Activated naive CD4-positive, alpha-beta T cell treated with anti-CD3 and anti-CD28 coated beads, Interleukin-2, amount 50 U/mL, for 72 hours (primary cell): ENCODE data around the gene CNTRL. TPM values are rescaled to one million over a fixed set of nuclear protein-coding genes. Genes with fewer than 3 reads are reported as not detected.
"Not testable (repeated sequence)": the region's sequence is repeated elsewhere in the genome, so short reads cannot be mapped to it uniquely, and the experiment has no call there.

ENCODE experiments used
- ATAC-seq, 2 donors: fragments of 150-1000 bp; cut with Tn5 transposase; 2 replicates each; pipeline ENCODE4 v1.10.0; 2021; ENCODE audit warnings: mild to moderate bottlenecking in 2 of 2, moderate library complexity in 2 of 2
- DNase-seq, 2 donors: peaks; one replicate each; pipeline ENCODE4 v3.0.0; 2021 to 2022; ENCODE audit warnings: low spot score in 2 of 2
- H3K27ac Mint-ChIP-seq, 2 donors: one replicate each; pipeline ENCODE4 v1.8.0; 2022; ENCODE audit warnings: mild to moderate bottlenecking in 2 of 2, mixed read lengths in 2 of 2
- H3K36me3 Mint-ChIP-seq, 2 donors: one replicate each; pipeline ENCODE4 v1.8.0; 2022; ENCODE audit warnings: mixed read lengths in 2 of 2
- H3K9me3 Mint-ChIP-seq, 2 donors: one replicate each; pipeline ENCODE4 v1.8.0; 2022; ENCODE audit warnings: mixed read lengths in 2 of 2
- total RNA-seq, 2 donors: library from RNA; stranded (reverse); gene quantifications; one replicate each; pipeline ENCODE4 v1.2.3, GENCODE V29; 2022

The CNTRL gene, protein sequence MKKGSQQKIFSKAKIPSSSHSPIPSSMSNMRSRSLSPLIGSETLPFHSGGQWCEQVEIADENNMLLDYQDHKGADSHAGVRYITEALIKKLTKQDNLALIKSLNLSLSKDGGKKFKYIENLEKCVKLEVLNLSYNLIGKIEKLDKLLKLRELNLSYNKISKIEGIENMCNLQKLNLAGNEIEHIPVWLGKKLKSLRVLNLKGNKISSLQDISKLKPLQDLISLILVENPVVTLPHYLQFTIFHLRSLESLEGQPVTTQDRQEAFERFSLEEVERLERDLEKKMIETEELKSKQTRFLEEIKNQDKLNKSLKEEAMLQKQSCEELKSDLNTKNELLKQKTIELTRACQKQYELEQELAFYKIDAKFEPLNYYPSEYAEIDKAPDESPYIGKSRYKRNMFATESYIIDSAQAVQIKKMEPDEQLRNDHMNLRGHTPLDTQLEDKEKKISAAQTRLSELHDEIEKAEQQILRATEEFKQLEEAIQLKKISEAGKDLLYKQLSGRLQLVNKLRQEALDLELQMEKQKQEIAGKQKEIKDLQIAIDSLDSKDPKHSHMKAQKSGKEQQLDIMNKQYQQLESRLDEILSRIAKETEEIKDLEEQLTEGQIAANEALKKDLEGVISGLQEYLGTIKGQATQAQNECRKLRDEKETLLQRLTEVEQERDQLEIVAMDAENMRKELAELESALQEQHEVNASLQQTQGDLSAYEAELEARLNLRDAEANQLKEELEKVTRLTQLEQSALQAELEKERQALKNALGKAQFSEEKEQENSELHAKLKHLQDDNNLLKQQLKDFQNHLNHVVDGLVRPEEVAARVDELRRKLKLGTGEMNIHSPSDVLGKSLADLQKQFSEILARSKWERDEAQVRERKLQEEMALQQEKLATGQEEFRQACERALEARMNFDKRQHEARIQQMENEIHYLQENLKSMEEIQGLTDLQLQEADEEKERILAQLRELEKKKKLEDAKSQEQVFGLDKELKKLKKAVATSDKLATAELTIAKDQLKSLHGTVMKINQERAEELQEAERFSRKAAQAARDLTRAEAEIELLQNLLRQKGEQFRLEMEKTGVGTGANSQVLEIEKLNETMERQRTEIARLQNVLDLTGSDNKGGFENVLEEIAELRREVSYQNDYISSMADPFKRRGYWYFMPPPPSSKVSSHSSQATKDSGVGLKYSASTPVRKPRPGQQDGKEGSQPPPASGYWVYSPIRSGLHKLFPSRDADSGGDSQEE (N-terminal part only)
- 10 to 100 TPM; 68.5 to 88.1 TPM for total RNA-seq

DNA sequence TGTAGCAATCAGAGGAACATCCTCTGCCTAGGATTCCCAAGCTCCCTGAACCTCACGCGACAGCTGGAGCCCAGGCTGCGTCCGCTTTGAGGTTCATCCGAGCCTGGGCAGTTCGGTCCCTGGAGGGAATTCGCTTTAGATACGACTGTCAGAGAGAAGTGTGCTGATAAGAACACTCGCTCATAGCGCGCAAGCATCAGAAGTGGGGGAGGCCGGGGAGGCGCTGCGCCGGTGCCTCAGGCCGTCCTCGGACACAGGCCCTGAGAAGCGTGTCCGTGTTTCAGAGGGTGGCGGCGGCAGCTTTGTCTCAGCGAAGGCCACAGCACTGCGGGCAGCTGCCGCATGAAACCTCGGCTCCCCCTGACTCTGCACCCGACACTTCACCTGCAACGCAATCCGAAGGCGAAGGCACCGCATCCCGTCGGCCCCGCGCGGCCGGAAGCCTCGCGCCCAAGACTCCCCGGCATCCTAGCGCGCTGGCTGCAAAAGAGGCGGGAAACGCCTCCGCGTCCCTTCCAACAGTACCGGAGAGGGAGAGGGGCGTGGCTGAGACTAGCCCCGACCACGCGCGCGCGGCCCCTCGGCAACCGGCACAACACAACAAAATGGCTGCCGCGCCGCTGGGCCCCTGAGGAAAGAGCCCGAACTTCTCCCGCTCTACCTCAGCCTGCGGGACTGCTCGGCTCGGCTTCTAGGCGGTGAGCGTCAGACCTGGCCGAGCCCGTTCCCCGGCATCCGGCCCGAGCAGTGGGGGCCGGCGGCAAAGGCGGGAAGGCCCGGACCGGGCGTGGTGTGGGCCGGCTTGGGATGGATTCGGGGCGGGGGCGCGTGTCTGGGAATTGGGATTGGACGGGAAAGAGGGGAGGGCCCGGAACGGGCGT is at the start of gene CNTRL:
CNTRL (plus strand) TSS at position 586 of the 881 bp plus-strand sequence. CDS start 13,372 bp downstream, outside the sequence.
- Mint-ChIP-seq H3K9me3 (peaks cover 0 to 4% of the 10 kb centered on the region in 2 donors), H3K27ac (peak within 1 kb of the TSS; percentile 99), H3K36me3 (peaks cover 7 to 24% of the 10 kb centered on the region in 2 donors)
- DNase-seq: peak; percentile 92 to 94
- ATAC-seq: peak; percentile 88 to 95

DNA sequence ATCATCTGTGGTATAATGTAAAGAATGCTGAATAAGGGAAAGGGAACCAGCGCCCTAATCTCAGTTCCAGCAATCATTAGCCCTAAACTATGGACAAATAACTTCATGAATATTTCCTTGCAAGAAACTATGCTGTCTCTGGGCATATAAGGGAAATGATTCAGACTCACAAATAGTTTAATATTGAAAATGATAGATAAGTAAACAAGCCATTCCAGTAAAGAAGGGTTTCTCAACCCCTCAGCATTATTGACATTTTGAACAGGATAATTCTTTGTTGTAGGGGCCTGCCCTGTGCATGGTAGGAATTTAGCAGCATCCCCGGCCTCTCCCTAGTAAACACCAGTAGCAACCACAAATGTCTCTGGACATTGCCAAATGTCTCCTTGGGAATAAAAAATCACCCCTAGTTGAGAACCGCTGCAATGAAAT is 48.5 kb upstream of the CNTRL start:
- ATAC-seq: no peak

DNA sequence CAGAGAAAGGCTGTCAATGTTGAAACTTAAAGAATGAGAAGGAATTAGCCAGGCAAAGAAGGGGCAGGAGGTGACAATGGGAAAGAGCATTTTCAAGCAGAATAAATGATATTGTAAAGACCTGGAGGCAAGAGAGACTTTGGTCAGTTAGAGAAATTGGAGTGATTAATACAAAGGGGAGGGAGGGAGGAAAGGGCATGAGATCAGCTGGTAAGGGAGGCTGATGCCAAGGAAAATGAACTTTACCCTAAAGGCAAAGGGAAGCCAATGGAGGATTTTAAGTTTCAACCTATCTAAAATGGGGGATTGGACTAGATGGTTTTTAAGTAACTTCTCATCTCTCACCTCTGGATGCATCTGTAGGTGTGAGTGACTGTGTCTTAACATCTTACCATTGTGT is 48.0 kb upstream of the CNTRL start:
- ATAC-seq (no peak), DNase-seq (no peak)
- H3K27ac Mint-ChIP-seq: no peak overlapping the region

More for the DNA sequence above, 48.5 kb upstream of the CNTRL start:
- DNase-seq: no peak
- Mint-ChIP-seq H3K36me3 (no peaks in the 10 kb centered on the region), H3K9me3 (no peaks in the 10 kb centered on the region), H3K27ac (no peak overlapping the region)

DNA sequence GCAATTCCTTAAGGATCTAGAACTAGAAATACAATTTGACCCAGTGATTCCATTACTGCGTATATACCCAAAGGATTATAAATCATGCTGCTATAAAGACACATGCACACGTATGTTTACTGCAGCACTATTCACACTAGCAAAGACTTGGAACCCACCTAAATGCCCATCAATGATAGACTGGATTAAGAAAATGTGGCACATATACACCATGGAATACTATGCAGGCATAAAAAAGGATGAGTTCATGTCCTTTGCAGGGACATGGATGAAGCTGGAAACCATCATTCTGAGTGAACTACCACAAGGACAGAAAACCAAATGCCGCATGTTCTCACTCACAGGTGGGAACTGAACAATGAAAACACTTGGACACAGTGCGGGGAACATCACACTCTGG is 46.5 kb upstream of the CNTRL start:
- H3K9me3 Mint-ChIP-seq, H3K27ac Mint-ChIP-seq, H3K36me3 Mint-ChIP-seq, ATAC-seq, DNase-seq: not testable (repeated sequence)

More for the DNA sequence above, 48.0 kb upstream of the CNTRL start:
- Mint-ChIP-seq H3K36me3 (no peaks in the 10 kb centered on the region), H3K9me3 (no peaks in the 10 kb centered on the region)

DNA sequence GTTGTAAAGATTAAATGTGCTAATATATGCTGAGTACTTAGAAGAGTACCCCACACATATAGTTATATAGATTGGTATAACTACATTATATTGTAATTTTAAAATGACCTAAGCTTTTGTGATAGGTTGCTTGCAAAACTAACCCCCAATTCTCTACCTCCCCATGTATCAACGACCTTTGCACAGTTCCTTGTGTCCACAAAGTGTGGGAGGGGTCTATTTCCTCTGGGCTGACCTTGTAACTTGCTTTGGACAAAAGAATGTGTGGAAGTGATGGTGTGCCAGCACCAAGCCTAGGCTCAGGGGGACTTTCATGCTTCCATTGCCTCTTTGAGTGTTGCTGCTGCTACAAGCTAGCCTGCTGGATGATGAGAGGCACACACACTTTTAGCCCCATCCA is 45.3 kb upstream of the CNTRL start:
- H3K9me3 Mint-ChIP-seq: no peaks in the 10 kb centered on the region
- no peak for ATAC-seq
- H3K36me3 Mint-ChIP-seq: no peaks in the 10 kb centered on the region
- H3K27ac Mint-ChIP-seq: no peak overlapping the region
- no peak for DNase-seq

DNA sequence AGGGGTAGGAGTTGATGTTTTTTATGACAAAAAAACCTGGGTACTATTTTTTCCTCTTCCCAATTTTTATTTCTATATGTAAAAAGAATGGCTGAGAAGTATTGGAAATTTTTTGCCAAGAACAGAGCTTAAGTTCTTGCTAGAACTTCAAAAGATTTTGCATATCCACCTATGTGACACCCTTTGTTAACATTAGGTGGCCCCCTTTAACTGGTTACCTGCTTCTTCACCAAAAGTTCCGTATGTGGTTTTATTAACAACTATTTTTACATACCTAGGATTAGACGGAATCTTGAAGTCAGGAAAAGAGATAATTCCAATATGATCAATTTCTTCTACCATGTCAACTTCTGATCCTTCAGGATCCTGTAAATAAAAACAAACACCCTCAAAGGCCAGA is 40.2 kb upstream of the CNTRL start:
- Mint-ChIP-seq H3K36me3 (no peaks in the 10 kb centered on the region), H3K9me3 (no peaks in the 10 kb centered on the region), H3K27ac (no peak overlapping the region)
- DNase-seq (no peak), ATAC-seq (no peak)

DNA sequence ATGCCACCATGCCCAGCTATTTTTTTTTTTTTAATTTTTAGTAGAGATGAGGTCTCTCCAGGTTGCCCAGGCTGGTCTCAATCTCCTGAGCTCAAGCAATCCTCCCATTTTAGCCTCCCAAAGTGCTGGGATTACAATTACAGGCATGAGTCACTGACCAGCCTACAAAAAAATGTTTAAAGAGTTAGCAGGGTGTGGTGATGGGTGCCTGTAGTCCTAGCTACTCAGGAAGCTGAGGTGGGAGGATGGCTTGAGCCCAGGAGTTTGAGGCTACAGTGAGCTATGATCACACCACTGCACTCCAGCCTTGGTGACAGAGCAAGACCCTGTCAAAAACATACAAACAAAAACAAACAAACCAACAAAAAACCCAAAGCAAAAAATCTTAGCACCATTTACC is 39.0 kb upstream of the CNTRL start:
- H3K27ac Mint-ChIP-seq, ATAC-seq, H3K36me3 Mint-ChIP-seq, DNase-seq, H3K9me3 Mint-ChIP-seq: not testable (repeated sequence)

DNA sequence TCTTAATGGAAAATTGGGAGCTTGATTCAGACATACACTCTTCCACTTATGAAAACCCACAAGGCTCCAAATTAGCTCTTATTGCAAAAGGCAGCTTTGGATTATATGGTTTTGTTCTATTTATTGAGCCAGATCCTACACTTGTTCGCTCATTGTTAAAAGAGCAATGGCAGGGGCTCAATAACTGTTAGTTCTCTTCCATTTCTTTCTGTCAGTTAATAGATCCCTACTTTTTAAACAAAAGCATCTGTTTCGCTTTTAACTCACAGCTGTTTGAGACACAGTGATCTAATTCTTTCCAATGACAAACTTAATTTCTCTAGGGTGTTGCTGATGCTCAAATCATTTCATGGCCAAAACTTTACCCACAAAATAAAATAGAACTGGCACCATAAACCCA is 36.4 kb upstream of the CNTRL start:
- no peak for ATAC-seq
- no peak overlapping the region for H3K27ac Mint-ChIP-seq
- H3K36me3 Mint-ChIP-seq: no peaks in the 10 kb centered on the region

DNA sequence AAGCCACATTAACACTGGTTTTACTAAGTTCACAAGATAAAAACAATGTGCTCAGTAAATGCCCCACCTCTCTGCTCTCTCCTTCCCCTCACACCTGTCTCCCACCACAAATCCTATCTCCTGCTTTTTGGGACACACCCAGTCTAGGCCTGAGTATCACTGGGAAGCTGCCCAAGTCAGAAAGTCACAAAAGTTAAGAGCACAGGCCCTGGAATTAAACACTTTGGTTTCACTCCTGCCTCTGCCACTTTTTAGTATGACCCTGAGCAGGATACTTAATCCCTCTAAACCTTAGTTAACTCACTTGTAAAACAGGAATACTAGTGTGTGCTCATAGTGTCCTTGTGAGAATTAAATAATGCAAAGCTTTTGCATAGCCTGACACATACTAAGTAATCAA is 36.0 kb upstream of the CNTRL start:
- H3K36me3 Mint-ChIP-seq: no peaks in the 10 kb centered on the region
- H3K27ac Mint-ChIP-seq: peak overlapping the region in 1 of 2 donors; percentile 31
- no peaks in the 10 kb centered on the region for H3K9me3 Mint-ChIP-seq
- no peak for DNase-seq
- ATAC-seq: no peak

More for the DNA sequence above, 36.4 kb upstream of the CNTRL start:
- no peaks in the 10 kb centered on the region for H3K9me3 Mint-ChIP-seq
- DNase-seq: no peak

DNA sequence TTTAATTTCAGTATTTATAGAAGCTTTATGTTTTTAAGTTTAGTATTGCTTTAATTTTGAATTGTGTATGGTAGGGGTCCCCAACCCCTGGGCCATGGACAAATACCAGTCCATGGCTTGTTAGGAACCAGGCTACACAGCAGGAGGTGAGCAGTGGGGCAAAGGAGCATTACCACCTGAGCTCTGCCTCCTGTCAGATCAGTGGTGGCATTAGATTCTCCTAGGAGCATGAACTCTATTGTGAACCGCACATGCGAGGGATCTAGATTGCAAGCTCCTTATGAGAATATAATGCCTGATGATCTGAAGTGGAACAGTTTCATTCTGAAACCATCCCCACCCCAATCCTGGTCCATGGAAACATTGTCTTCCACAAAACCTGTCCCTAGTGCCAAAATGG is 26.6 kb upstream of the CNTRL start:
- Mint-ChIP-seq H3K36me3 (no peaks in the 10 kb centered on the region), H3K9me3 (no peaks in the 10 kb centered on the region), H3K27ac (no peak overlapping the region)
- no peak for DNase-seq
- no peak for ATAC-seq

DNA sequence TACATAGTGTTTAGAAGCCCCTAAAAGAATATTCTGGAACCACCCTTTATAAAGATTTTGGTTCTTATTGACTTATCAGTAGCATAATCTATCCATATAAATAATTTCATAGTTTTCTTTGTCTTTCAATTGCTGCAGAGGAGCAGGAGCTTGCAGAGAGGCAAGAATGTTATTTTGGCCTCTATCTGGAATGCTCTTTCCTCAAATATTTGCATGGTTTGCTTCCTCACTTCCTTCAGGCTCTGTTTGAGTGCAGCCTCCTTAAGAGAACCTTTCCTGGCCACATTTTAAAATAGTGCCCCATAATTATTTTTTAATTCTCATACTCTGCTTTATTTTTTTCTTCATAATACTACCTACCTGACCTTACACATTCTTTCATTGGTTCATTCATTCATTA is 26.1 kb upstream of the CNTRL start:
- Mint-ChIP-seq H3K9me3 (no peaks in the 10 kb centered on the region), H3K36me3 (no peaks in the 10 kb centered on the region), H3K27ac (no peak overlapping the region)
- DNase-seq (no peak), ATAC-seq (no peak)

DNA sequence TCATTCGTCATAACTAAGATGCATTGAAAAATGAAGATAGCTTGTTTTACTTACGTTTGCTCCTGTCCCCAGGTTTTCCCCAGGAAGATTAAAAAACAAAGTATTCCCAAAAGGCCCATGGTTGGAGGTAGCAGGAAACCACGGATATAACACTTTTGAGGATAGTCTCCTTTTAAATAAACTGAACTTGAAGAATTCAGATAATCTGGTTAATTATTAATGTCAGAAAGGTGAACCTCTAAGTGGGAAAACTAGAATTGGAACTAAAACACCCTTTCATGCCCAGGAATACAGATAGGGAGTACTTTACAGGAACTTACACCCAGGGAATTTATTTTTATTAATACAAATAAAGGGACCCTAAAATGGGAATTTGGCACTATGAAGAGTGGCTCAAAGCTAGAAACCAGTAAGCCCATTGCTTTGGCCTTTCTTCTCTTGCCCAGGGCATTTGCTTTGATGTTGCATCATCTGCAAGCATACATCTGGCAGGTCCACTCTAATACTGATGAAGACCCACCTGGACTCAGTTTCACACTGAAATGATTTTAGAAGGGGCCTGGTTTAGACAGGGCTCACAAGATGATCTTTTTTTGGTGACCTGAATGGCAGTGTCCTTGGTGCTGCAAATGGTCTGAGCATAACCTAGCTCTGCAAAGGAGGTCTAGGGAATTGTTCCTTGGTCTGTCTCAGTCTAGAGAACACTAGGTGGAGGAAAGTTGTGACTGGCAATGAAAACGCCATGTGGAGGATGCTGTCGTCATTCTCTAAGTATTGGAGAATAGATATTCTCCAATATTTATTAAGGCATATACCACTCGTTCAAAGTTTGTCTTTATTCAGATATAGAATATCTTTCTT is 24.4 kb upstream of the CNTRL start, which contains the start of gene C5:
C5 (minus strand) TSS at position 148 of the 861 bp plus-strand sequence; CDS start at position 119, 29 bp downstream.
- no peak for ATAC-seq
- no peaks in the 10 kb centered on the region for H3K36me3 Mint-ChIP-seq
- DNase-seq: no peak
- H3K9me3 Mint-ChIP-seq: no peaks in the 10 kb centered on the region
- no peak within 1 kb of the TSS for H3K27ac Mint-ChIP-seq

DNA sequence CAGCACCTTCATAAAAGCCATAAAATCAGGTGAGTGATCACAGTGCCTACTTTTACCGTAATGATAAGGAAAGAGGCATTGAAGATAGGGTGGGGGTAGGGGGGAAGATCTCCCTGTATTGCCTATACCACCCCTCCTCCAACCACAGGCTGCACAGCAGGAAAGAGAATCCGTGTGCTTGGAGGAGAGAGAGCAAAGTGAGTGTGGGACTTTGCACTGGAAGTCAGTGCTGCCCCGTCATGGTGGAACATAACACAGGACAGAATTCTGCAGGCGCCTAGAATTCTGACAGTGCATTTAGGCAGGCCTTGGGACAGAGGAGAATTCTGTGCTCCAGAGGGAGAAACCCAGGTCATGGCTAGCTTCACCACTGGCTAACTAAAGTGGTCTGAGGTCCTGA is 21.2 kb upstream of the CNTRL start:
- ATAC-seq: no peak
- Mint-ChIP-seq H3K27ac (no peak overlapping the region), H3K9me3 (no peaks in the 10 kb centered on the region)

DNA sequence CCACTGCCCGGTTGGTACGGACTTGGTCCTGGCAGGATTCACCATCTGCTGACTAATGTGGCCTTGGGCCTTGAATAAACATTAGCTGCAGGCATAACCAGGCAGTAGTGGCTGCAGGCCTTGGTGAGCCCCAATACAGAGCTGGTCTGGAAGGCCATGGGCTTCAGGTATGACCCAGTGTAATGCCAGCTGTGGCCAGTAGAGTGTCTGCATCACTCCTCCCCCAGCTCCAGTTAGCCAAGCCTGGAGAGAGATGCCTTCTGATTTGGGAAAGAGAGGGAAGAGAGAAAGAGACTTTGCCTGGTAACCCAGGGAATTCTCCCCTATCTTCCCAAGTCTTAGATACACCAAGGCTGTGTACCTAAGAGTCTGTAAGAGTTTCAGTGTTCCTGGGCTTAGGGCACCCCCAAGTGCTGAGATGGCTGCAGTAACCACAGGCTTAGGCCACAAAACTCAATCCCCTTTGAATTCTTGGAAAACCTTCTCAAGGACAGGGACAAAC is 19.1 kb upstream of the CNTRL start:
- DNase-seq (no peak), ATAC-seq (peak; percentile 49 to 59)
- H3K36me3 Mint-ChIP-seq: no peaks in the 10 kb centered on the region
- H3K9me3 Mint-ChIP-seq: no peaks in the 10 kb centered on the region
- no peak overlapping the region for H3K27ac Mint-ChIP-seq

More for the DNA sequence above, 21.2 kb upstream of the CNTRL start:
- DNase-seq: no peak
- H3K36me3 Mint-ChIP-seq: no peaks in the 10 kb centered on the region

DNA sequence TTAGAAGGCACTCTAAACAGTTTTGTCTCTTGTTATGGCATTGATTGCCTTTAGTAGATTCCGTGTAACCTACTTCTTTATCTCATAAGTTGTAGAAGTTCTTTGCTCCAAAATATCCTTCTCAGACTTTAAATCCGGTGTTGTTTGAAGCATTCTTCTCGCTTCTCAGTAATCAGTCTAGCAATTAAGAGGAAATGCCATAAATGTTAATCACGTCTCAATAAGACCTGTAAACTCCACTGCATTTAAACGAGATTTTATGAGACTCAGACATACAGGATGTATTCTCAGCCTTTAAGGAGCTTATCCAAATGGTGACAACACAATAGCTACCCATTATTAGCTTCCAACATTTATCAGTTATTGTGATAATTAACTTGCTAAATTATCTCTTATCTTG is 16.9 kb upstream of the CNTRL start:
- DNase-seq (no peak), ATAC-seq (no peak)
- no peaks in the 10 kb centered on the region for H3K36me3 Mint-ChIP-seq

More for the DNA sequence above, 16.9 kb upstream of the CNTRL start:
- Mint-ChIP-seq H3K9me3 (no peaks in the 10 kb centered on the region), H3K27ac (no peak overlapping the region)
